OCI-LY1 (cell line): Measurements from ENCODE around the gene AVPI1.

ENCODE experiments used
- H2AFZ ChIP-seq: fragments of 200-600 bp; sonication (generic), shearing (Covaris generic); 2 replicates; pipeline ENCODE4 v1.6.0; 2014; ENCODE audit warnings: antibody characterized with exemption, mild to moderate bottlenecking, low read length
- H3F3A ChIP-seq: fragments of 200-600 bp; sonication (generic), shearing (Covaris generic); 2 replicates; pipeline ENCODE4 v1.6.0; 2014; ENCODE audit warnings: mild to moderate bottlenecking, antibody characterized with exemption, low read length, moderate library complexity; ENCODE audit not compliant: insufficient read depth
- H3K27ac ChIP-seq: fragments of 200-600 bp; sonication (generic); 2 replicates; pipeline ENCODE4 v1.5.1; 2014; ENCODE audit warnings: low read length, mixed run types, mild to moderate bottlenecking, low read depth; ENCODE audit not compliant: poor library complexity, severe bottlenecking
- H3K27me3 ChIP-seq: fragments of 200-600 bp; sonication (generic); 2 replicates; pipeline ENCODE4 v1.6.0; 2014; ENCODE audit warnings: antibody characterized with exemption, mild to moderate bottlenecking, low read length, moderate library complexity; ENCODE audit not compliant: insufficient read depth
- H3K36me3 ChIP-seq: fragments of 200-600 bp; sonication (generic); 2 replicates; pipeline ENCODE4 v1.6.1; 2014; ENCODE audit warnings: mild to moderate bottlenecking, antibody characterized with exemption, low read length, moderate library complexity, mixed read lengths; ENCODE audit not compliant: insufficient read depth
- H3K4me1 ChIP-seq: fragments of 200-600 bp; sonication (generic); 2 replicates; pipeline ENCODE4 v1.5.1; 2014; ENCODE audit warnings: mild to moderate bottlenecking, low read length, moderate library complexity; ENCODE audit not compliant: insufficient read depth, severe bottlenecking
- H3K4me2 ChIP-seq: fragments of 200-600 bp; sonication (generic), shearing (Covaris generic); 2 replicates; pipeline ENCODE4 v1.6.1; 2014; ENCODE audit warnings: low read length
- H3K4me3 ChIP-seq: fragments of 200-600 bp; sonication (generic); 2 replicates; pipeline ENCODE4 v1.5.1; 2014; ENCODE audit warnings: low read length, low read depth, mild to moderate bottlenecking, mixed read lengths; ENCODE audit not compliant: poor library complexity, severe bottlenecking
- H3K79me2 ChIP-seq: fragments of 200-600 bp; shearing (Covaris generic); 2 replicates; pipeline ENCODE4 v1.6.1; 2016; ENCODE audit warnings: mixed run types, low read length, mixed read lengths; ENCODE audit not compliant: insufficient read depth
- H3K9ac ChIP-seq: fragments of 200-600 bp; sonication (generic), shearing (Covaris generic); 2 replicates; pipeline ENCODE4 v1.6.1; 2014; ENCODE audit warnings: mild to moderate bottlenecking, low read length, mixed read lengths
- H3K9me2 ChIP-seq: fragments of 200-600 bp; sonication (generic), shearing (Covaris generic); 2 replicates; pipeline ENCODE4 v1.6.1; 2014; ENCODE audit warnings: low read depth, mild to moderate bottlenecking, low read length, mixed read lengths
- H3K9me3 ChIP-seq: fragments of 200-600 bp; shearing (Covaris generic); 2 replicates; pipeline ENCODE4 v1.6.1; 2014; ENCODE audit warnings: low read length, mixed read lengths
- H4K20me1 ChIP-seq: fragments of 200-600 bp; sonication (generic), shearing (Covaris generic); 2 replicates; pipeline ENCODE4 v1.6.0; 2016; ENCODE audit warnings: mild to moderate bottlenecking, low read length; ENCODE audit not compliant: insufficient read depth
- CTCF ChIP-seq: fragments of 200-600 bp; sonication (generic), shearing (Covaris generic); IDR thresholded peaks from 2 replicates; pipeline ENCODE4 v1.5.1; 2017; ENCODE audit warnings: mild to moderate bottlenecking, antibody characterized with exemption, low read length, moderate library complexity, mixed read lengths
- EZH2 ChIP-seq: fragments of 200-600 bp; sonication (generic), shearing (Covaris generic); IDR thresholded peaks from 2 replicates; pipeline ENCODE4 v1.8.0; 2017; ENCODE audit warnings: borderline replicate concordance, mixed run types, mild to moderate bottlenecking, antibody characterized with exemption, low read length, moderate library complexity, mixed read lengths

Gene AVPI1

GRCh38 chr10:97718659-97719142 is 31.7 kb upstream of the AVPI1 start:
- Histone ChIP-seq H3F3A (no peaks in the 10 kb centered on the region), H3K79me2 (no peaks in the 10 kb centered on the region), H3K4me3 (no peak overlapping the region), H3K9me2 (no peaks in the 10 kb centered on the region), H3K36me3 (no peaks in the 10 kb centered on the region), H3K9ac (no peak overlapping the region), H3K4me2 (no peak overlapping the region), H3K27ac (no peak overlapping the region), H2AFZ (no peak overlapping the region), H3K27me3 (no peaks in the 10 kb centered on the region), H3K9me3 (no peaks in the 10 kb centered on the region), H3K4me1 (no peaks in the 10 kb centered on the region), H4K20me1 (no peaks in the 10 kb centered on the region)
- no peak for TF ChIP-seq CTCF
- no peak for TF ChIP-seq EZH2

GRCh38 chr10:97718178-97718577 is 31.1 kb upstream of the AVPI1 start:
- TF ChIP-seq EZH2 (no peak), CTCF (no peak)
- H3K27me3 ChIP-seq, result no peaks in the 10 kb centered on the region
- H3F3A ChIP-seq, result no peaks in the 10 kb centered on the region
- H2AFZ ChIP-seq, result no peak overlapping the region
- no peaks in the 10 kb centered on the region for H3K4me1 ChIP-seq
- H3K4me2 ChIP-seq, result no peak overlapping the region
- H3K9me2 ChIP-seq, result no peaks in the 10 kb centered on the region
- no peak overlapping the region for H3K27ac ChIP-seq
- H4K20me1 ChIP-seq, result no peaks in the 10 kb centered on the region
- no peaks in the 10 kb centered on the region for H3K79me2 ChIP-seq
- H3K9me3 ChIP-seq, result no peaks in the 10 kb centered on the region
- H3K36me3 ChIP-seq, result no peaks in the 10 kb centered on the region
- H3K4me3 ChIP-seq, result no peak overlapping the region
- H3K9ac ChIP-seq, result no peak overlapping the region

- Histone ChIP-seq H3K4me1 (no peaks in the 10 kb centered on the region), H4K20me1 (no peaks in the 10 kb centered on the region), H3K36me3 (no peaks in the 10 kb centered on the region), H2AFZ (no peak overlapping the region), H3K4me3 (no peak overlapping the region), H3F3A (no peaks in the 10 kb centered on the region), H3K27me3 (no peaks in the 10 kb centered on the region), H3K9ac (no peak overlapping the region), H3K9me3 (no peaks in the 10 kb centered on the region), H3K27ac (no peak overlapping the region), H3K79me2 (no peaks in the 10 kb centered on the region), H3K9me2 (no peaks in the 10 kb centered on the region), H3K4me2 (no peak overlapping the region)
- TF ChIP-seq EZH2 (no peak), CTCF (no peak)
Observed at GRCh38 chr10:97717627-97718026, 30.6 kb upstream of the AVPI1 start.
